Right atrium auricular region (tissue), 2 donors: ENCODE measurements around the gene FBLN2. TPM values are rescaled to one million over a fixed set of nuclear protein-coding genes. Genes with fewer than 3 reads are reported as not detected.

Experiments used
- DNase-seq: peaks from one replicate; pipeline ENCODE4 v3.0.0-alpha.2; 2019; ENCODE audit warnings: low spot score
- H3K27ac ChIP-seq, 2 donors: fragments of 200-600 bp; sonication (generic); 1 replicate in 1 of 2; 2 replicates in 1 of 2; pipeline ENCODE4 v1.5.1; 2016 to 2019
- H3K27me3 ChIP-seq, 2 donors: fragments of 200-600 bp; sonication (generic); one replicate each; pipeline versions ENCODE4 v1.5.1 to v1.6.0; 2017 to 2019
- H3K36me3 ChIP-seq: fragments of 200-600 bp; sonication (generic); one replicate; pipeline ENCODE4 v1.5.1; 2016
- H3K4me1 ChIP-seq, 2 donors: fragments of 200-600 bp; sonication (generic); one replicate each; pipeline versions ENCODE4 v1.5.1 to v1.6.0; 2017 to 2019
- H3K4me3 ChIP-seq, 2 donors: fragments of 200-600 bp; sonication (generic); 1 replicate in 1 of 2; 2 replicates in 1 of 2; pipeline ENCODE4 v1.5.1; 2017 to 2019; ENCODE audit warnings: mild to moderate bottlenecking in 1 of 2, moderate library complexity in 1 of 2
- H3K9me3 ChIP-seq, 2 donors: fragments of 200-600 bp; sonication (generic); one replicate each; pipeline ENCODE4 v1.5.1; 2019
- total RNA-seq, 2 donors: library from RNA; depleted of rRNA; stranded (reverse); fragments of >200 nt; gene quantifications; one replicate each; pipeline ENCODE4 v1.1.0, GENCODE V29; 2016
- TF ChIP-seq, protein P1 (sequence below), 2 donors: fragments of 200-600 bp; sonication (generic); IDR thresholded peaks; one replicate each; pipeline ENCODE4 v1.5.1; 2019; ENCODE audit warnings: antibody characterized with exemption in 2 of 2

FBLN2 gene
- total RNA-seq, 2 donors from 2014 or later = 122 to 185 TPM

DNA sequence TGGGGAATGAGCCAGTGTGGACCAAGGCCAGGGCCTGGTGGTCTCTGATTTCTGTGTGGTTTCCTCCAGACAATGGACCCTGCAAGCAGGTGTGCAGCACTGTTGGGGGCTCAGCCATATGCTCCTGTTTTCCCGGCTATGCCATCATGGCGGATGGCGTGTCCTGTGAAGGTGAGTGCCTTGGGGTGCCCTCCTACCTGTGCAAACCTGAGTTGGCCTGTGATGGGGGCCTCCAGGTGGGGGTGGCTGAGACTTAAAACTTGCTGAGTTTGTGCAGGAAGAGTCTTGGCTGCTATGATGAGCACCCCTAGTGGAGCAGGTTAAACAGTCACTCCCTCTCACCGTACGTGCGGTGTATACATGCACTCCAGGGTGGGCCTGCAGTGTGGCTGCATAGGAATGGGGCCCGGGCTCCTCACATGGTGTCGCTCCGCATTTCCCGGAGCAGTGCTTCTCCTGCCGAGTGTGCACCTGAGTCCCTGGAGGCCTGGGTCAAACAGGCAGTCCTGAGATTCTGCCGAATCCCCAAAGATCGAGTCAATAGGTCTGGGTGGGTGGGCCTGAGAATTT is 70.8 kb downstream of the FBLN2 start:
- H3K4me3 ChIP-seq = no peak overlapping the region
- H3K36me3 ChIP-seq = peaks cover 35% of the 10 kb centered on the region
- no peaks in the 10 kb centered on the region for H3K9me3 ChIP-seq
- no peaks in the 10 kb centered on the region for H3K27me3 ChIP-seq
- TF ChIP-seq, protein P1, sequence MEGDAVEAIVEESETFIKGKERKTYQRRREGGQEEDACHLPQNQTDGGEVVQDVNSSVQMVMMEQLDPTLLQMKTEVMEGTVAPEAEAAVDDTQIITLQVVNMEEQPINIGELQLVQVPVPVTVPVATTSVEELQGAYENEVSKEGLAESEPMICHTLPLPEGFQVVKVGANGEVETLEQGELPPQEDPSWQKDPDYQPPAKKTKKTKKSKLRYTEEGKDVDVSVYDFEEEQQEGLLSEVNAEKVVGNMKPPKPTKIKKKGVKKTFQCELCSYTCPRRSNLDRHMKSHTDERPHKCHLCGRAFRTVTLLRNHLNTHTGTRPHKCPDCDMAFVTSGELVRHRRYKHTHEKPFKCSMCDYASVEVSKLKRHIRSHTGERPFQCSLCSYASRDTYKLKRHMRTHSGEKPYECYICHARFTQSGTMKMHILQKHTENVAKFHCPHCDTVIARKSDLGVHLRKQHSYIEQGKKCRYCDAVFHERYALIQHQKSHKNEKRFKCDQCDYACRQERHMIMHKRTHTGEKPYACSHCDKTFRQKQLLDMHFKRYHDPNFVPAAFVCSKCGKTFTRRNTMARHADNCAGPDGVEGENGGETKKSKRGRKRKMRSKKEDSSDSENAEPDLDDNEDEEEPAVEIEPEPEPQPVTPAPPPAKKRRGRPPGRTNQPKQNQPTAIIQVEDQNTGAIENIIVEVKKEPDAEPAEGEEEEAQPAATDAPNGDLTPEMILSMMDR (IDR thresholded peaks at IDR 0.05) = no peak
- H3K4me1 ChIP-seq = peaks cover 0 to 17% of the 10 kb centered on the region in 2 donors
- no peak for DNase-seq
- no peak overlapping the region for H3K27ac ChIP-seq

- DNase-seq = no peak
- Histone ChIP-seq H3K4me1 (peaks cover 0 to 17% of the 10 kb centered on the region in 2 donors), H3K36me3 (peaks cover 30% of the 10 kb centered on the region), H3K27ac (no peak overlapping the region), H3K9me3 (no peaks in the 10 kb centered on the region), H3K27me3 (no peaks in the 10 kb centered on the region), H3K4me3 (no peak overlapping the region)
- TF ChIP-seq, protein P1 (IDR thresholded peaks at IDR 0.05) = no peak
Measured at GRCh38 chr3:13620281-13620680, 71.4 kb downstream of the FBLN2 start.

DNA sequence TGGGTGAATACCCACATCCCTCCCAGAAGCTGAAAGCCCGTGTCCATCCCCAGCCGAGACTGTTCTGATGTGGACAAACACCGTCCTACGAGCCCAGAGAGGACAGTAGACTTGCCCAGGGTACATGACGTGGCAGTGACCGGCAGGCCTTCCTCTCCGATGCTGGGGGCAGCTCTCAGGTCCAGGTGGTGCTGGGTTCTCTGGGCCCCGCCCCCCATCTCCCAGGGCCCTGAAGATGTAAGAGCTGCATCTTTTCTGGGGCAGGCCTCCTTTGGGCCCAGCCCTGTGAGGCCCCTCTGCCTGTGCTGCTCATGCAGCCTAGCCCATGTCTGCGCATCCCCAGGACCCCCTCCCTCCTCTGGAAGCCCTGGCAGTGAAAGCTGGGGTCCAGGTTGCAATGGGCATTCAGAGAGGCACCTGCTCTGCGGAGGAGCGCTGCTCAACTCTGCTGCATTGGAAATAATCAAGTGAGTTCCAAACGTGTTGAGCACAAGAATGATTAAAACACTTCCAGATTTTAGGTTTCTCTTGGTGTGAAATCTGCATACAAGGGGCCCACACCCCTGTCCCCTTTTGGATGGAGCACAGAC is 71.9 kb downstream of the FBLN2 start:
- Histone ChIP-seq H3K27ac (no peak overlapping the region), H3K36me3 (peaks cover 24% of the 10 kb centered on the region), H3K27me3 (no peaks in the 10 kb centered on the region), H3K4me3 (no peak overlapping the region), H3K9me3 (no peaks in the 10 kb centered on the region), H3K4me1 (peaks cover 0 to 17% of the 10 kb centered on the region in 2 donors)
- TF ChIP-seq, protein P1 (IDR thresholded peaks at IDR 0.05) = no peak
- DNase-seq = no peak

GRCh38 chr3:13621381-13622221 is 72.7 kb downstream of the FBLN2 start:
- DNase-seq = no peak
- H3K9me3 ChIP-seq = no peaks in the 10 kb centered on the region
- H3K4me3 ChIP-seq = no peak overlapping the region
- peaks cover 0 to 17% of the 10 kb centered on the region in 2 donors for H3K4me1 ChIP-seq
- H3K27ac ChIP-seq = no peak overlapping the region
- H3K36me3 ChIP-seq = peaks cover 26% of the 10 kb centered on the region
- H3K27me3 ChIP-seq = no peaks in the 10 kb centered on the region
- TF ChIP-seq, protein P1 (IDR thresholded peaks at IDR 0.05) = no peak

DNA sequence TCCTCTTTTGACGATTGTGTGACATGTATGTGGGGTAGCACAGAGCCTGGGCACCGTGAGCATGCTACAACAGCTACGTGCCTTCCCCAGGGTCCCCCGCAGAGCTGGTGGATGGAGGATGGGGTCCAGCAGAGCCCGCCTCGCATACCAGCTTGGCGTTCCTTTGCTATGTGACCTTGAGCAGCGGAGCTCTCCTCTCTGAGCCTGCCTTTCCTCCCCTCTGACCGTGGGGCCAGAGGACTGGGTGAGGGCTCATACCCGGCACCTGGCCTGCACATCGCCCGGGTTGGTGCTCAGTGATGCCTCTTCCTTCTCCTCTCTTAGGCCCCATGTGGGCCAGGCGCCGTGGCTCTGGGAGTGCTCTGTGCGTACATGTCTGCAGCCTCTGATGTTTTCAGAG is 73.4 kb downstream of the FBLN2 start:
- no peak for DNase-seq
- peaks cover 22% of the 10 kb centered on the region for H3K36me3 ChIP-seq

More for the DNA sequence above, 73.4 kb downstream of the FBLN2 start:
- TF ChIP-seq, protein P1 (IDR thresholded peaks at IDR 0.05) = no peak
- Histone ChIP-seq H3K27ac (no peak overlapping the region), H3K4me1 (peaks cover 0 to 17% of the 10 kb centered on the region in 2 donors), H3K27me3 (no peaks in the 10 kb centered on the region), H3K9me3 (no peaks in the 10 kb centered on the region), H3K4me3 (no peak overlapping the region)
